Endothelial cell of umbilical vein (primary cell): Measurements from ENCODE around the gene TICRR. TPM values are rescaled to one million over a fixed set of nuclear protein-coding genes. Genes with fewer than 3 reads are reported as not detected.

Experiments
- BruUV-seq: library from RNA; stranded (reverse); fragments of 400-500 nt; replicated peaks from 2 replicates; lab custom pipeline; 2021; lab: Mats Ljungman, UMichigan
- CTCF ChIA-PET: fragments of 300-600, 350-600 bp; sonication (Branson Sonifier 250); formaldehyde crosslinking; loops from one replicate; lab custom pipeline; 2021; ENCODE audit warnings: antibody characterized with exemption, inconsistent platforms; lab: Charles Lee
- POLR2A ChIA-PET: fragments of 300-600, 350-600 bp; sonication (Branson Sonifier 250); formaldehyde crosslinking; loops from one replicate; lab custom pipeline; 2021; ENCODE audit warnings: antibody characterized with exemption, inconsistent platforms; lab: Charles Lee
- DNase-seq: peaks from one replicate; pipeline ENCODE4 v3.0.0-alpha.2; 2011; ENCODE audit warnings: low read depth, low spot score
- FAIRE-seq: peaks from 2 replicates; lab custom pipeline; 2011; peaks lifted over from hg19 to GRCh38; lab: Jason Lieb, UNC
- H2AFZ ChIP-seq: 2 replicates; pipeline ENCODE4 v1.6.0; 2012; ENCODE audit warnings: low read depth, low read length, control low read depth, inconsistent platforms
- H3K27ac ChIP-seq: 2 replicates; pipeline ENCODE4 v1.5.1; 2011; ENCODE audit warnings: low read depth, mild to moderate bottlenecking, control low read depth, low read length, moderate library complexity; ENCODE audit not compliant: insufficient read depth
- H3K27me3 ChIP-seq, 2 experiments: 2 replicates each; pipeline versions ENCODE4 v1.6.0 to v1.6.1; 2011; ENCODE audit warnings: low read length in 2 of 2, mixed read lengths in 1 of 2; ENCODE audit not compliant: control insufficient read depth in 2 of 2, insufficient read depth in 2 of 2
- H3K36me3 ChIP-seq, 2 experiments: 2 replicates in 1 of 2; 3 replicates in 1 of 2; pipeline ENCODE4 v1.5.1; 2011; ENCODE audit warnings: low read length in 2 of 2, mild to moderate bottlenecking in 1 of 2, moderate library complexity in 1 of 2; ENCODE audit not compliant: control insufficient read depth in 2 of 2, insufficient read depth in 2 of 2; ENCODE audit errors: extremely low read depth in 1 of 2
- H3K4me1 ChIP-seq: 3 replicates; pipeline ENCODE4 v1.5.1; 2011; ENCODE audit warnings: mild to moderate bottlenecking, low read length; ENCODE audit not compliant: control insufficient read depth, insufficient read depth; ENCODE audit errors: extremely low read depth
- H3K4me2 ChIP-seq: 2 replicates; pipeline ENCODE4 v1.6.1; 2011; ENCODE audit warnings: low read length, control low read depth, mixed read lengths; ENCODE audit not compliant: insufficient read depth
- H3K4me3 ChIP-seq, 3 experiments: fragments of 200-600 bp in 1 of 3; sonication (generic), shearing (Covaris generic) in 1 of 3; replicated peaks in 1 of 3; 2 replicates each; pipeline ENCODE4 v1.5.1; 2011 to 2016; ENCODE audit warnings: control low read depth in 3 of 3, low read length in 3 of 3, mild to moderate bottlenecking in 2 of 3, inconsistent platforms in 1 of 3, low read depth in 1 of 3, moderate library complexity in 1 of 3; ENCODE audit not compliant: insufficient read depth in 1 of 3
- H3K79me2 ChIP-seq: 2 replicates; pipeline ENCODE4 v1.6.0; 2012; ENCODE audit warnings: low read length, inconsistent platforms; ENCODE audit not compliant: control insufficient read depth, insufficient read depth
- H3K9ac ChIP-seq: replicated peaks from 2 replicates; pipeline ENCODE3; 2011; ENCODE audit warnings: low read length, control low read depth; ENCODE audit not compliant: insufficient read depth; ENCODE audit errors: extremely low read depth
- H3K9me1 ChIP-seq: replicated peaks from 3 replicates; pipeline ENCODE4 v1.6.0; 2011; ENCODE audit warnings: mild to moderate bottlenecking, low read length; ENCODE audit not compliant: control insufficient read depth, insufficient read depth; ENCODE audit errors: extremely low read depth
- H3K9me3 ChIP-seq: replicated peaks from 2 replicates; pipeline ENCODE4 v1.5.1; 2012; ENCODE audit warnings: low read length, inconsistent platforms; ENCODE audit not compliant: control insufficient read depth, insufficient read depth
- H4K20me1 ChIP-seq: replicated peaks from 2 replicates; pipeline ENCODE3; 2011; ENCODE audit warnings: mild to moderate bottlenecking, low read length; ENCODE audit not compliant: control insufficient read depth, insufficient read depth; ENCODE audit errors: extremely low read depth
- CTCF ChIP-seq, 2 donors: IDR thresholded peaks; 1 replicate in 1 of 2; 2 replicates in 1 of 2; pipeline ENCODE4 v1.5.1; 2011; ENCODE audit warnings: low read length in 2 of 2, mild to moderate bottlenecking in 2 of 2, moderate library complexity in 2 of 2, control low read depth in 1 of 2, inconsistent platforms in 1 of 2, low read depth in 1 of 2; ENCODE audit not compliant: insufficient read depth in 1 of 2; ENCODE audit errors: extremely low read depth in 1 of 2
- EZH2 ChIP-seq: IDR thresholded peaks from 2 replicates; pipeline ENCODE4 v1.6.1; 2012; ENCODE audit warnings: borderline replicate concordance, low read depth, mild to moderate bottlenecking, moderate library complexity, low read length, inconsistent platforms; ENCODE audit not compliant: severe bottlenecking
- FOS ChIP-seq: IDR thresholded peaks from 2 replicates; pipeline ENCODE4 v1.6.1; 2011; ENCODE audit warnings: mild to moderate bottlenecking, low read length, moderate library complexity, borderline replicate concordance; ENCODE audit not compliant: insufficient read depth
- GATA2 ChIP-seq: IDR thresholded peaks from 2 replicates; pipeline ENCODE4 v1.7.0; 2011; ENCODE audit warnings: low read depth, mild to moderate bottlenecking, moderate library complexity, mixed read lengths, low read length; ENCODE audit not compliant: insufficient read length, insufficient read depth
- JUN ChIP-seq: IDR thresholded peaks from 2 replicates; pipeline ENCODE4 v1.6.1; 2011; ENCODE audit warnings: borderline replicate concordance, low read depth; ENCODE audit not compliant: insufficient read length, insufficient read depth
- MAX ChIP-seq: IDR thresholded peaks from 2 replicates; pipeline ENCODE4 v1.6.1; 2011; ENCODE audit not compliant: insufficient read depth, insufficient read length
- MYC ChIP-seq: IDR thresholded peaks from one replicate; pipeline ENCODE4 v1.6.1; 2011; ENCODE audit warnings: mild to moderate bottlenecking, low read depth, low read length
- POLR2A ChIP-seq: IDR thresholded peaks from 2 replicates; pipeline ENCODE4 v1.6.1; 2012; ENCODE audit warnings: low read depth, mild to moderate bottlenecking, control low read depth, low read length
- POLR2AphosphoS5 ChIP-seq: IDR thresholded peaks from 2 replicates; pipeline ENCODE4 v1.6.1; 2012; ENCODE audit warnings: low read depth, mild to moderate bottlenecking, control low read depth, low read length, moderate library complexity; ENCODE audit not compliant: insufficient read depth
- dilution Hi-C: fragments of 300-500 bp; cut with MboI; formaldehyde crosslinking; loops from one replicate; pipeline ENCODE4 v1.15.0; 2019; ENCODE audit warnings: low sequenced_read_pairs; ENCODE audit not compliant: extremely low pct_ligation_motif_present
- intact Hi-C: fragments of 100-400 bp; cut with micrococcal nuclease; formaldehyde crosslinking; loops from one replicate; pipeline ENCODE4 v1.10.0; 2022
- polyA plus RNA-seq, 4 experiments: library from polyadenylated mRNA; depleted of rRNA in 3 of 4; stranded (reverse) in 3 of 4; unstranded in 1 of 4; fragments of >200 nt; gene quantifications; 2 replicates each; pipeline versions ENCODE4 v1.2.1 to v1.2.3, GENCODE V29; 2011 to 2012; ENCODE audit warnings: missing spikeins in 1 of 4
- total RNA-seq: library from RNA; stranded (reverse); gene quantifications from 2 replicates; pipeline ENCODE4 v1.2.3, GENCODE V29; 2021

Gene TICRR
- total and polyA plus RNA-seq, 2 donors (not counting 3 experiments of a cell fraction or from before 2014, with no cell fraction given) = 4.9 to 19.4 TPM

GRCh38 chr15:89654301-89654761 lies 79.1 kb downstream of the TICRR start:
- POLR2A ChIA-PET = no interaction called here
- Histone ChIP-seq H3K27ac (no peak overlapping the region), H3K27me3 (no peaks in the 10 kb centered on the region), H3K4me3 (peak overlapping the region; percentile 58 to 67 (median 65)), H3K9me1 (no peaks in the 10 kb centered on the region), H3K4me2 (peak overlapping the region; percentile 82), H4K20me1 (no peaks in the 10 kb centered on the region), H3K79me2 (peaks cover 5% of the 10 kb centered on the region), H3K9ac (peak overlapping the region; percentile 64), H3K36me3 (no peaks in the 10 kb centered on the region), H3K9me3 (no peaks in the 10 kb centered on the region), H3K4me1 (peaks cover 7% of the 10 kb centered on the region), H2AFZ (peak overlapping the region; percentile 89)
- no peak for DNase-seq
- no TSS peak for BruUV-seq
- TF ChIP-seq CTCF (IDR thresholded peaks at IDR 0.05; ENCODE audit: extremely low read depth in 1 of 2, insufficient read depth in 1 of 2, low read depth in 1 of 2, low read length in 2 of 2) (no peak), FOS (no peak), EZH2 (no peak), MAX (no peak), JUN (no peak), POLR2AphosphoS5 (no peak), MYC (no peak), GATA2 (no peak), POLR2A (no peak)
- no peak for FAIRE-seq
- dilution Hi-C loops (no loop called here), intact Hi-C loops (no loop called here)
- CTCF ChIA-PET = interaction anchor here (1.6 kb wide), 2 partner anchors 8 to 11 kb away, joined by 3 to 7 read pairs; no protein-coding TSS in a partner anchor
